Activated CD8-positive, alpha-beta T cell treated with anti-CD3 and anti-CD28 coated beads for 36 hours (primary cell): ENCODE measurements around the gene FGF14. TPM values are rescaled to one million over a fixed set of nuclear protein-coding genes. Genes with fewer than 3 reads are reported as not detected.

ENCODE experiments used
- ATAC-seq: fragments of 200-7000 bp; cut with Tn5 transposase; one replicate; pipeline ENCODE4 v1.10.0; 2021; ENCODE audit warnings: mild to moderate bottlenecking, moderate library complexity
- CTCF ChIA-PET: fragments of 350-600 bp; sonication (Branson Sonifier 250); formaldehyde crosslinking; loops from one replicate; lab custom pipeline; 2021; ENCODE audit warnings: antibody characterized with exemption; lab: Charles Lee
- POLR2A ChIA-PET: fragments of 350-600 bp; sonication (Branson Sonifier 250); formaldehyde crosslinking; loops from one replicate; lab custom pipeline; 2021; ENCODE audit warnings: antibody characterized with exemption; lab: Charles Lee
- DNase-seq: peaks from one replicate; pipeline ENCODE4 v3.0.0-alpha.2; 2020
- H3K27ac Mint-ChIP-seq: one replicate; pipeline ENCODE4 v1.8.0; 2021; ENCODE audit warnings: mild to moderate bottlenecking, mixed read lengths
- H3K27me3 Mint-ChIP-seq: one replicate; pipeline ENCODE4 v1.8.0; 2021; ENCODE audit warnings: mixed read lengths
- H3K36me3 Mint-ChIP-seq: one replicate; pipeline ENCODE4 v1.8.0; 2021; ENCODE audit warnings: low read depth, mixed read lengths
- H3K4me1 Mint-ChIP-seq: one replicate; pipeline ENCODE4 v1.8.0; 2021; ENCODE audit warnings: low read depth, mixed read lengths
- H3K4me3 Mint-ChIP-seq: one replicate; pipeline ENCODE4 v1.8.0; 2021; ENCODE audit warnings: mild to moderate bottlenecking, moderate library complexity, mixed read lengths
- H3K9me3 Mint-ChIP-seq: one replicate; pipeline ENCODE4 v1.8.0; 2021; ENCODE audit warnings: mixed read lengths
- intact Hi-C: fragments of 100-400 bp; cut with micrococcal nuclease; formaldehyde crosslinking; loops from one replicate; pipeline ENCODE4 v1.10.0; 2022
- total RNA-seq, 2 experiments: library from RNA; stranded (reverse); gene quantifications; one replicate each; pipeline ENCODE4 v1.2.3, GENCODE V29; 2021
- TF ChIP-seq, protein P1 (sequence below): fragments of 200-600 bp; IDR thresholded peaks from one replicate; pipeline ENCODE4 v1.8.0; 2022; ENCODE audit warnings: antibody characterized with exemption, mild to moderate bottlenecking

FGF14 gene
- total RNA-seq, 2 experiments from 2014 or later = not detected

DNA sequence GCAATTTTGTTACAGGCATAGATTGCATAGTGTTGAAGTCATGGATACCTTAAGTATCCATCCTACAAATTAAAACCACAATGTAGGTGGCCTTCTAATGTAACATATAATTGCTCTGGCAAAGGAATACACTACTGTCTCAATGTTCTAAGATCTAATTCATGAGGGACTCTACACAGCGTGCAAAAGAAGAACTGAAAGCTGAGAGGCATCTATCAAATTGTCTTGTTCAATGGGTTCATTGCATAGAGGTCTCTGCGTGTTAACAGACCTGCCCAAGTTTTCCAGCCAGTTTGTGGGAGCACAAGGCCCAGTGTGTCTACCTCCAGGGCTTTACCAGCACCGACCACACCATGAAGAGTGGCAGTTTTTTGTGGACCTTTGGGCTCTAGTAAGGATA is 498.0 kb downstream of the FGF14 start:
- no peak for DNase-seq
- POLR2A ChIA-PET = no interaction called here
- intact Hi-C loops = no loop called here
- no peaks in the 10 kb centered on the region for H3K36me3 Mint-ChIP-seq
- CTCF ChIA-PET = no interaction called here
- no peaks in the 10 kb centered on the region for H3K4me1 Mint-ChIP-seq
- H3K9me3 Mint-ChIP-seq = no peaks in the 10 kb centered on the region
- H3K27me3 Mint-ChIP-seq = no peaks in the 10 kb centered on the region
- no peak overlapping the region for H3K4me3 Mint-ChIP-seq
- H3K27ac Mint-ChIP-seq = no peak overlapping the region
- TF ChIP-seq, protein P1, sequence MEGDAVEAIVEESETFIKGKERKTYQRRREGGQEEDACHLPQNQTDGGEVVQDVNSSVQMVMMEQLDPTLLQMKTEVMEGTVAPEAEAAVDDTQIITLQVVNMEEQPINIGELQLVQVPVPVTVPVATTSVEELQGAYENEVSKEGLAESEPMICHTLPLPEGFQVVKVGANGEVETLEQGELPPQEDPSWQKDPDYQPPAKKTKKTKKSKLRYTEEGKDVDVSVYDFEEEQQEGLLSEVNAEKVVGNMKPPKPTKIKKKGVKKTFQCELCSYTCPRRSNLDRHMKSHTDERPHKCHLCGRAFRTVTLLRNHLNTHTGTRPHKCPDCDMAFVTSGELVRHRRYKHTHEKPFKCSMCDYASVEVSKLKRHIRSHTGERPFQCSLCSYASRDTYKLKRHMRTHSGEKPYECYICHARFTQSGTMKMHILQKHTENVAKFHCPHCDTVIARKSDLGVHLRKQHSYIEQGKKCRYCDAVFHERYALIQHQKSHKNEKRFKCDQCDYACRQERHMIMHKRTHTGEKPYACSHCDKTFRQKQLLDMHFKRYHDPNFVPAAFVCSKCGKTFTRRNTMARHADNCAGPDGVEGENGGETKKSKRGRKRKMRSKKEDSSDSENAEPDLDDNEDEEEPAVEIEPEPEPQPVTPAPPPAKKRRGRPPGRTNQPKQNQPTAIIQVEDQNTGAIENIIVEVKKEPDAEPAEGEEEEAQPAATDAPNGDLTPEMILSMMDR = no peak
- ATAC-seq = no peak

DNA sequence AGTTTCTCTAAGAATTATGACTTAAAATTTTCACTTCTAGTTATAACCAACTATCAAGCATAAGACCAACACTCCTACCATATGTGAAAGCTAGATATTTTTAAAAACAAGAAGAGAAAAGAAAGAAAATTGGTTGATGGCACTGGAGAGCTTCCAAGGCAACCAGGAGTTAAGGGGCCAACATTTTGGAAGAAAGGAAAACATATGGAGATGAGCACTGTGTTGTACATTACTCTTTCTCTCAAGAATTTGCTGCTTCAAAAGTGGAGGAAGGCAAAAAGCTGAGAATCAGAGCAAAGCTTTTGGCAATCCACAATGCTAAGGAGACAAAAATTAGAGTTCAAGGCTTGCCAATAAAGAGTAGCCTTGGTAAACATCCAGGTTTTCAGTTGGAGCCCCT is 503.2 kb downstream of the FGF14 start:
- Mint-ChIP-seq H3K27ac (no peak overlapping the region), H3K27me3 (no peaks in the 10 kb centered on the region), H3K4me1 (no peaks in the 10 kb centered on the region), H3K4me3 (no peak overlapping the region), H3K36me3 (no peaks in the 10 kb centered on the region), H3K9me3 (no peaks in the 10 kb centered on the region)
- TF ChIP-seq, protein P1 = no peak
- ChIA-PET CTCF (no interaction called here), POLR2A (no interaction called here)
- intact Hi-C loops = no loop called here
- no peak for ATAC-seq
- no peak for DNase-seq

DNA sequence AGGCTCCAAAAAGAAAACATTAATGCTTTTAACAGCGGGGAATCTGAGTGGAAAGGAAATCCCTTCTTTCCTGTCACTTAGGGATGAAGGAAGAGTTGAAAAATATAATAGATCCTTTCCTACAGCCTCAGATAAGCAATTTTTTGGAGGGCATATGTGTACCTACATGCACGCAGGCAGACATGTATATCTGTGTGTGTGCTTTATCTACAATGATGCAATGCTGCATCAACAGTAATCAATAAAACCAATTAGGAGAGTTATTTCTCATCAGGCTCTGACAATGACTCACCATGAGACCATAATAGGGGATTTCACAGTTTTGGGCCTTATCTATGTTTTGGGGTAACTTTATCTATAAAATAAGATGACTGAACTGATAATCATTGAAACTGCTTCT is 505.3 kb downstream of the FGF14 start:
- CTCF ChIA-PET = no interaction called here
- intact Hi-C loops = no loop called here
- ATAC-seq (no peak), DNase-seq (no peak)
- POLR2A ChIA-PET = no interaction called here
- Mint-ChIP-seq H3K9me3 (no peaks in the 10 kb centered on the region), H3K27ac (no peak overlapping the region), H3K4me3 (no peak overlapping the region), H3K4me1 (no peaks in the 10 kb centered on the region), H3K27me3 (no peaks in the 10 kb centered on the region), H3K36me3 (no peaks in the 10 kb centered on the region)
- TF ChIP-seq, protein P1 = no peak

DNA sequence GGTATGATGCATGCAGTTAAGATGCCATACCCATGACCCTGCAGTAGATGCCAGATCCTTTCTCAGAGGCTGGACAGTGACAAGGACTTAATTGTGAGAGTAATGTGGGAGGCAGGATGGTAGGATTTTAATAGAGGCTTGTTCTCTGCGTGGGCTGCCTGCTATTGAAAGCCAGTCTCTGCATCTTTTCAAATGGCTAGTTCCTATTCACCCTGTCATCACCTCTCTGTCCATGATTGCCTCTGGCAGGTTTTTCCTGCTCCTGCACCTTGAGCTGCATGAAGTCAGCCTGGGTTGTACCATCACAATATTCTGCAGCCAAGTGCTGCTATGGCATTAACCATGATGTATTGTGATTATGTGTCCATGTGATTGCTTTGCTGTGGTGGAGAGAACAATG is 508.8 kb downstream of the FGF14 start:
- ChIA-PET POLR2A (no interaction called here), CTCF (no interaction called here)
- TF ChIP-seq, protein P1 = no peak
- H3K27me3 Mint-ChIP-seq = no peaks in the 10 kb centered on the region
- no peaks in the 10 kb centered on the region for H3K4me1 Mint-ChIP-seq
- H3K9me3 Mint-ChIP-seq = no peaks in the 10 kb centered on the region
- no peak overlapping the region for H3K4me3 Mint-ChIP-seq
- DNase-seq (no peak), ATAC-seq (no peak)
- H3K27ac Mint-ChIP-seq = no peak overlapping the region
- no peaks in the 10 kb centered on the region for H3K36me3 Mint-ChIP-seq
- intact Hi-C loops = no loop called here

DNA sequence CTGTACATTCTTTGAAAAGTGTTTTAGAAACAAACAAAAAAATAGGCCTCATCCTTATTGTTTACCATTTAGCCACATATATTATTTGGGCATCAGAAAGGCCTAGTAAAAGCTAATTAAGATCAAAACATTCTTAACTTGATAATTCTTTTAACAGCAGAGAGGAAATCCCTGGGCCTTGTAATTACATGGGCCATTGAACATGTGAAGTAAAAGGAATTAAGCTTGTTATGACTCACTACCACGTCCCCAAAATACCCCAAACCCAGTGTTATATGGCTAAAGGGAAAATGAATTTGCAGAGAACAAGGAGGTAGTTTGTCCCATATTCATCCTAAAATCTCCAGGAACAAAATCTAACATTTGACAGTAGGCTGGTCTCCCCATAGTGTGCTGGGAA is 509.6 kb downstream of the FGF14 start:
- H3K27me3 Mint-ChIP-seq = peaks cover 1% of the 10 kb centered on the region
- TF ChIP-seq, protein P1 = no peak
- no peaks in the 10 kb centered on the region for H3K36me3 Mint-ChIP-seq
- intact Hi-C loops = no loop called here
- no peak overlapping the region for H3K27ac Mint-ChIP-seq
- no peak for DNase-seq
- POLR2A ChIA-PET = no interaction called here
- no peak for ATAC-seq
- no peaks in the 10 kb centered on the region for H3K4me1 Mint-ChIP-seq
- no peak overlapping the region for H3K4me3 Mint-ChIP-seq
- H3K9me3 Mint-ChIP-seq = no peaks in the 10 kb centered on the region
- CTCF ChIA-PET = no interaction called here
